Testis (tissue), 3 donors: ENCODE measurements around the gene CACNA1S. TPM values are rescaled to one million over a fixed set of nuclear protein-coding genes. Genes with fewer than 3 reads are reported as not detected.
A peak's percentile ranks its signal among the peaks of the same experiment; 100 is the strongest.

ENCODE experiments used
- DNase-seq: peaks from one replicate; pipeline ENCODE4 v3.0.0-alpha.2; 2019
- H3K27ac ChIP-seq, 2 donors: fragments of 200-600 bp; sonication (generic); one replicate each; pipeline ENCODE4 v1.5.1; 2019
- H3K27me3 ChIP-seq: fragments of 200-600 bp; sonication (generic); one replicate; pipeline ENCODE4 v1.5.1; 2019
- H3K36me3 ChIP-seq: fragments of 200-600 bp; sonication (generic); one replicate; pipeline ENCODE4 v1.5.1; 2017; ENCODE audit warnings: low read depth; ENCODE audit errors: missing control alignments
- H3K4me1 ChIP-seq: fragments of 200-600 bp; sonication (generic); one replicate; pipeline ENCODE4 v1.5.1; 2019
- H3K4me3 ChIP-seq, 2 donors: fragments of 200-600 bp; sonication (generic); one replicate each; pipeline ENCODE4 v1.5.1; 2017 to 2019
- H3K9me3 ChIP-seq: fragments of 200-600 bp; sonication (generic); one replicate; pipeline ENCODE4 v1.5.1; 2017
- CTCF ChIP-seq, 3 experiments: fragments of 450-650 bp in 2 of 3; fragments of 200-600 bp in 1 of 3; sonication (generic) in 1 of 3; IDR thresholded peaks; one replicate each; pipeline ENCODE4 v1.5.1; 2016 to 2019; ENCODE audit warnings: antibody characterized with exemption in 3 of 3, mild to moderate bottlenecking in 2 of 3, moderate library complexity in 1 of 3
- POLR2A ChIP-seq: fragments of 450-650 bp; IDR thresholded peaks from one replicate; pipeline ENCODE4 v1.6.1; 2017; ENCODE audit warnings: antibody characterized with exemption, mild to moderate bottlenecking, moderate library complexity
- WGBS, 2 donors: methylation state at CpG; one replicate each; pipeline ENCODE4 v1.1.5; 2018; 5-methylcytosine and 5-hydroxymethylcytosine counted together
- intact Hi-C: fragments of 100-400 bp; cut with DNase I; formaldehyde crosslinking; loops from one replicate; pipeline ENCODE4 v1.15.1; 2023; ENCODE audit warnings: low total_unique reads
- polyA plus RNA-seq: library from polyadenylated mRNA; stranded (reverse); fragments of 350-450 nt; fragmentation: Illumina TruSeq; extraction: RNeasy Lipid Tissue Mini Kit (QIAGEN cat#74804); gene quantifications from one replicate; pipeline ENCODE4 v1.2.3, GENCODE V29; 2014; ENCODE audit warnings: low read depth, low replicate concordance; ENCODE audit not compliant: insufficient read depth
- total RNA-seq, 2 donors: library from RNA; depleted of rRNA; stranded (reverse); fragments of >200 nt; gene quantifications; one replicate each; pipeline ENCODE4 v1.2.3, GENCODE V29; 2016

The CACNA1S gene
- total and polyA plus RNA-seq, 3 donors from 2014 or later = 0.08 to 0.87 (median 0.12) TPM

GRCh38 chr1:201134405-201134804 lies 22.2 kb upstream of the CACNA1S start:
- no peaks in the 10 kb centered on the region for H3K9me3 ChIP-seq
- 44 to 73% methylated on average over 6 of the region's 6 CpGs for WGBS, 2 donors
- H3K4me3 ChIP-seq = no peak overlapping the region
- H3K27ac ChIP-seq = no peak overlapping the region
- H3K36me3 ChIP-seq = no peaks in the 10 kb centered on the region
- no peaks in the 10 kb centered on the region for H3K27me3 ChIP-seq
- intact Hi-C loops = no loop called here
- peak; percentile 37 for DNase-seq
- peaks cover 23% of the 10 kb centered on the region for H3K4me1 ChIP-seq
- TF ChIP-seq POLR2A (no peak), CTCF (IDR thresholded peaks at IDR 0.05) (no peak)

- Histone ChIP-seq H3K9me3 (no peaks in the 10 kb centered on the region), H3K4me1 (peaks cover 14% of the 10 kb centered on the region), H3K36me3 (no peaks in the 10 kb centered on the region), H3K4me3 (no peak overlapping the region), H3K27ac (no peak overlapping the region), H3K27me3 (no peaks in the 10 kb centered on the region)
- intact Hi-C loops = no loop called here
- DNase-seq = no peak
- TF ChIP-seq CTCF (IDR thresholded peaks at IDR 0.05) (no peak), POLR2A (no peak)
- 48 to 50% methylated on average over 4 of the region's 4 CpGs for WGBS, 2 donors
Observed at GRCh38 chr1:201131398-201131797, 19.2 kb upstream of the CACNA1S start.

DNA sequence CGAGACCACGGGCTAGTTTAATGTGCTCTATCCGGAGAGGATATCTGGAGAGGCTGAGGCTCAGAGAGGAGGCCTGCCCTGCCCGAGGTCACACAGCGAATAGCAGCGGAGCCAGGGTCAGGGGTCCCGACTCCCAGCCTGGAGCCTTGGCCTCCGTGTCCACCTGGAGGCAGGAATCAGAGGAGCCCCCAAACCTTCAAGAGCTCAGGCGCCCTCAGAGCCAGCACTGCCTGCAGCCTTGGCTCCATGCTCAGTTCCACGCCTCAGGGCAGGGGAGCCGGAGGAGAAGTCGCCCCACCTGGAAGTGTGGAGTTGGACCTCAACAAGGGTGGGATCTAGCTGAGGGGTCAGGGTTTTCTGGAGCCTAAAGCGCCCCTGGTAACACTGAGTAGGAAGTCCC lies 16.7 kb upstream of the CACNA1S start:
- Histone ChIP-seq H3K4me1 (peaks cover 5% of the 10 kb centered on the region), H3K27ac (no peak overlapping the region), H3K9me3 (no peaks in the 10 kb centered on the region), H3K27me3 (no peaks in the 10 kb centered on the region), H3K4me3 (no peak overlapping the region), H3K36me3 (no peaks in the 10 kb centered on the region)
- intact Hi-C loops = no loop called here
- WGBS, 2 donors = 82 to 94% methylated on average over 9 to 13 of the region's 13 CpGs
- no peak for DNase-seq
- TF ChIP-seq POLR2A (no peak), CTCF (IDR thresholded peaks at IDR 0.05) (no peak)

- Histone ChIP-seq H3K9me3 (no peaks in the 10 kb centered on the region), H3K4me3 (no peak overlapping the region), H3K36me3 (no peaks in the 10 kb centered on the region), H3K27me3 (no peaks in the 10 kb centered on the region), H3K4me1 (peaks cover 5% of the 10 kb centered on the region), H3K27ac (no peak overlapping the region)
- no peak for TF ChIP-seq CTCF (IDR thresholded peaks at IDR 0.05)
- TF ChIP-seq POLR2A = no peak
- intact Hi-C loops = no loop called here
- DNase-seq = no peak
- WGBS, 2 donors = 92 to 93% methylated on average over 9 of the region's 9 CpGs
Observed at GRCh38 chr1:201128476-201128875, 16.2 kb upstream of the CACNA1S start.

GRCh38 chr1:201127755-201128455 lies 15.7 kb upstream of the CACNA1S start:
- Histone ChIP-seq H3K27me3 (no peaks in the 10 kb centered on the region), H3K4me3 (no peak overlapping the region), H3K27ac (no peak overlapping the region), H3K4me1 (peaks cover 5% of the 10 kb centered on the region), H3K9me3 (no peaks in the 10 kb centered on the region), H3K36me3 (no peaks in the 10 kb centered on the region)
- intact Hi-C loops = no loop called here
- no peak for DNase-seq
- WGBS, 2 donors = 85 to 93% methylated on average over 10 to 17 of the region's 17 CpGs
- no peak for TF ChIP-seq POLR2A
- no peak for TF ChIP-seq CTCF (IDR thresholded peaks at IDR 0.05)
